Psoas muscle (tissue), 8 donors: ENCODE data around the gene APOL1. TPM values are rescaled to one million over a fixed set of nuclear protein-coding genes. Genes with fewer than 3 reads are reported as not detected.
A peak's percentile ranks its signal among the peaks of the same experiment; 100 is the strongest.
"Not testable (repeated sequence)": the region's sequence is repeated elsewhere in the genome, so short reads cannot be mapped to it uniquely, and the experiment has no call there.

Experiments
- ATAC-seq, 4 donors: fragments of 200-7000 bp; cut with Tn5 transposase; one replicate each; pipeline ENCODE4 v1.9.1; 2020; ENCODE audit warnings: moderate library complexity in 3 of 4, mild to moderate bottlenecking in 2 of 4
- DNase-seq, 2 donors: peaks; one replicate each; pipeline ENCODE4 v3.0.0-alpha.2; 2020
- H3K27ac ChIP-seq: fragments of 200-600 bp; one replicate; pipeline ENCODE4 v1.8.0; 2022
- H3K27me3 ChIP-seq, 3 donors: fragments of 200-600 bp in 1 of 3; one replicate each; pipeline versions ENCODE4 v1.6.1 to v1.8.0; 2013 to 2022; ENCODE audit warnings: low read length in 2 of 3, mild to moderate bottlenecking in 2 of 3, moderate library complexity in 1 of 3; ENCODE audit not compliant: insufficient read depth in 3 of 3
- H3K36me3 ChIP-seq, 2 donors: fragments of 200-600 bp in 1 of 2; one replicate each; pipeline versions ENCODE4 v1.6.1 to v1.8.0; 2013 to 2022; ENCODE audit warnings: low read depth in 1 of 2, mild to moderate bottlenecking in 1 of 2, moderate library complexity in 1 of 2; ENCODE audit not compliant: insufficient read depth in 1 of 2
- H3K4me1 ChIP-seq: fragments of 200-600 bp; one replicate; pipeline ENCODE4 v1.8.0; 2022
- H3K4me3 ChIP-seq: fragments of 200-600 bp; one replicate; pipeline ENCODE4 v1.8.0; 2022; ENCODE audit warnings: mild to moderate bottlenecking
- H3K9me3 ChIP-seq: fragments of 200-600 bp; one replicate; pipeline ENCODE4 v1.8.0; 2022
- WGBS, 3 donors: extraction: QIAGEN DNeasy Blood & Tissue Kit; methylation state at CpG; one replicate each; pipeline versions ENCODE4 v1.1.6 to v1.1.7; 2013; 5-methylcytosine and 5-hydroxymethylcytosine counted together
- intact Hi-C, 2 donors: fragments of 100-400 bp; cut with DNase I; formaldehyde crosslinking; loops; one replicate each; pipeline versions ENCODE4 v1.11.0 to v1.14.2; 2022
- polyA plus RNA-seq, 3 donors: library from polyadenylated mRNA; stranded (reverse); fragments of 200-250 nt; gene quantifications; one replicate each; pipeline ENCODE4 v1.2.3, GENCODE V29; 2013
- total RNA-seq, 4 donors: library from RNA; stranded (reverse); fragmentation: NEBNext Ultra II Directional in 2 of 4; extraction: Animal tissue kit (Norgen Biotek cat#: 25700) in 2 of 4; gene quantifications; one replicate each; pipeline versions ENCODE4 v1.2.1 to v1.2.4, GENCODE V29; 2021 to 2023
- TF ChIP-seq, protein P1 (sequence below): fragments of 200-600 bp; IDR thresholded peaks from one replicate; pipeline ENCODE4 v1.8.0; 2022; ENCODE audit warnings: antibody characterized with exemption
- donor health status: healthy with polysubstance abuse.
- donor health status: DM: no; HTN: no; CAD: no; lungs with moderate emphysema.
- donor health status: Bipolar disorder and iron deficiency.
- donor health status: healthy.
- donor health status: DM: yes; HTN: yes; CAD: no.
- donor health status: DM: no; HTN: no; CAD: no.
- donor health status: DM: no; HTN: no; CAD: no.
- donor health status: DM: yes; HTN: yes; CAD: no.

The APOL1 gene
- total and polyA plus RNA-seq, 7 donors: 5.3 to 16.3 (median 6.0) TPM

DNA sequence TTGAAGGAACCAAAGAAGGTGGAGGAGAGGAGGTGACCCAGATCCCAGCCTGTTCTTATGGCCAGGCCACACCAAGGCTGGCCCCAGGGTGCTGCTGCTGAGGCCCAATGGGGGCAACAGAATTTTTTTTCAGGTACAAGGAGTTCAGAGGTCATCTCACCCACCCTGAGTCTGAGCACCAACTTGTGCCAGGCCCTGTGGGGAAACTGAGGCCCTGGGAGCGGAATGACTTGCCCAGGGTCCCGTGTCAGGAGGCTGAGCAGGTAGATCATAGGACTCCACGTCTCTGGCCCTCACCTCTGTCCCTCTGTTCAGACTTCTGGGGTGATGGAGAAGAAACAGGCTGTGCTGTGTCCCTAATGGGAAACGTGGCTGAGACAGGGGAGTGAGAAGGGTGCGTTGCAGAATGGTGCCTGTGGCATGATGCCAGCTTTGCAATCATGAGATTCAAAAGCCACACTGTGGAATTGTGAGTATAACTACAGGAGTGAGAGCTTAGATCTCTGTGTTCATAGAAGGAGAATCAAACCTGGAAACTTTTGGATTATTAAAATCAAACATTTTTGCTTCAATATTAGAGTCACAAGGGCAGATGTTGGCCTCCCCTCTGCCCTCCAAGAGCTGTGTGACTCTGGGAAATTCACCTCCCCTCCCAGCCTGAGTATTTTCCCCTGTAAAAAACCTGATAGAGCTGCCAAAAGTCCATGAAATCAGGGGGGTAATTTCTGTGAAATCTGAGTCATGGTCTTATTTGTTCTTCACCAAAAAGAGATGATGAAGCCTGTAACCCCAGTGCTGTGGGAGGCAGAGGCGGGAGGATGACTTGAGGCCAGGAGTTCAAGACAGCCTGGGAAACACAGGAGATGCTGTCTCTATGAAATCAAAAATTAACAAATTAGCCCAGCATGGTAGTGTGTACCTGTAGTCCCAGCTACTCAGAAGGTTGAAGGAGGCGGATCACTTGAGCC, 874 bp downstream of the APOL1 start:
- Histone ChIP-seq H3K36me3 (no peaks in the 10 kb centered on the region), H3K27ac (peak overlapping the region; percentile 68), H3K9me3 (no peaks in the 10 kb centered on the region), H3K4me3 (peak overlapping the region; percentile 59), H3K4me1 (peaks cover 6% of the 10 kb centered on the region), H3K27me3 (no peaks in the 10 kb centered on the region)
- intact Hi-C loops: no loop called here
- WGBS, 3 donors: 60 to 63% (median 61%) methylated on average over 7 of the region's 7 CpGs
- TF ChIP-seq, protein P1, sequence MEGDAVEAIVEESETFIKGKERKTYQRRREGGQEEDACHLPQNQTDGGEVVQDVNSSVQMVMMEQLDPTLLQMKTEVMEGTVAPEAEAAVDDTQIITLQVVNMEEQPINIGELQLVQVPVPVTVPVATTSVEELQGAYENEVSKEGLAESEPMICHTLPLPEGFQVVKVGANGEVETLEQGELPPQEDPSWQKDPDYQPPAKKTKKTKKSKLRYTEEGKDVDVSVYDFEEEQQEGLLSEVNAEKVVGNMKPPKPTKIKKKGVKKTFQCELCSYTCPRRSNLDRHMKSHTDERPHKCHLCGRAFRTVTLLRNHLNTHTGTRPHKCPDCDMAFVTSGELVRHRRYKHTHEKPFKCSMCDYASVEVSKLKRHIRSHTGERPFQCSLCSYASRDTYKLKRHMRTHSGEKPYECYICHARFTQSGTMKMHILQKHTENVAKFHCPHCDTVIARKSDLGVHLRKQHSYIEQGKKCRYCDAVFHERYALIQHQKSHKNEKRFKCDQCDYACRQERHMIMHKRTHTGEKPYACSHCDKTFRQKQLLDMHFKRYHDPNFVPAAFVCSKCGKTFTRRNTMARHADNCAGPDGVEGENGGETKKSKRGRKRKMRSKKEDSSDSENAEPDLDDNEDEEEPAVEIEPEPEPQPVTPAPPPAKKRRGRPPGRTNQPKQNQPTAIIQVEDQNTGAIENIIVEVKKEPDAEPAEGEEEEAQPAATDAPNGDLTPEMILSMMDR: no peak
- DNase-seq (peak in 1 of 2 donors; percentile 44), ATAC-seq (peak in 2 of 4 donors; percentile 28 to 30)

DNA sequence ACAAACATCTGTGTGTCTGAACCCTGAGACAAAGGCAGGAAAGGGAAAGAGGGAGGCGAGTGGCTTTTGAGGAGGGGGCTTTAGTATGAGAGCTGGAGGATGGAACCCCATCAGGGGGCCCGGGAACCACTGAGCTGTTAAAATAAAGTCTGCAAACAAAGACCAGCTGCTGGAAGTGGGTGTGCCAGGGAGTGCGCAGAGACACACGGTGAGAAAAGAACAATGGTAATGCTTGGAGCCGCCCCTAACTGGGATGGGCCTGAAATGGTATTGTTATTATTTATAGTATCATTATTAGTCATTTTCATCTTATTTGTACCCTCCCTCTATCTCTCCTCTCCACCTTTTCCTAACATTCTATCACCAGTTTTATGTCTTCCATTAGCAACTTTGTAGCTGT, 2.6 kb downstream of the APOL1 start:
- intact Hi-C loops, H3K36me3 ChIP-seq, H3K27me3 ChIP-seq, DNase-seq, H3K4me1 ChIP-seq, H3K9me3 ChIP-seq: not testable (repeated sequence)
- ATAC-seq: peak in 2 of 4 donors; percentile 1 to 30
- 91 to 100% methylated on average over 1 of the region's 5 CpGs; no CpG with 5 or more reads in 1 of the 3 donors for WGBS, 3 donors
- peak overlapping the region; percentile 59 for H3K4me3 ChIP-seq
- peak overlapping the region; percentile 68 for H3K27ac ChIP-seq

DNA sequence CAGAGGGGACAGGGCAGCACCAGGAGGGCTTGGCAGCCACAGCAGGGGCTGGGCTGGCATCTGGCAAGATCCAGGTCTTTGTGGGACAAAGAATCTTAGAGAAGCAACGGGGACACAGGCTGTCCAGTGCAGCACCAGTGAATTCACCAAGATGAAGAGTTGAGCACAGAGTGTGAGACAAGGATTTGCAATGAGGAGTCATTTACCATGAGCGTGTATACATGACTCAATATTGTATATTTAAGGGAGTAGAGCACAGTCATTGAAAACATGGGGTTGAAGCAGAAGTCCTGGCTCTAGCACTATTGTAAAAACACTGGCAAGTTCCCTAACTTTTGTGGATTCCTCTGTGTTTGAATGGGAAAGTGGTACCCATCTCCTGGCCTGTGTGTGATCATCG, 3.5 kb downstream of the APOL1 start:
- Histone ChIP-seq H3K4me3 (no peak overlapping the region), H3K27ac (no peak overlapping the region)

DNA sequence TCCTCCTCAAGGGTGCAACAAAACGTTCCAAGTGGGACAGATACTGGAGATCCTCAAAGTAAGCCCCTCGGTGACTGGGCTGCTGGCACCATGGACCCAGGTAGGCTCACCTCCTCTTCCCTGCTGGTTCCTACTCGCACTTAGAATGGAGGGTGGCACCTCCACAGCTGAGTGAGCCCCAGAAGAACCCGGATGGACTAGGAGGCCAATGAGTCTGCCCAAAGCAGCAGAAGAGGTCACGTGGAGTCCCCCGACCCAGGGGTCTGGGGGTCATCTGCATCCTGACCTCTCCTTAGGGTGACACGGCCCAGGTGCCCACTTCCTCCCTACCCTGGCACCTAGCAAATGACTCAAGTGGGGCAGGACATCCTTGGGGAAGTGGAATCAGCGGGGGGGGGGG, 4.4 kb downstream of the APOL1 start:
- ATAC-seq: no peak
- no peak overlapping the region for H3K4me3 ChIP-seq
- 74 to 77% (median 77%) methylated on average over 8 of the region's 8 CpGs for whole genome bisulfite sequencing, 3 donors
- H3K27me3 ChIP-seq: no peaks in the 10 kb centered on the region
- intact Hi-C loops: no loop called here
- TF ChIP-seq, protein P1: no peak
- peaks cover 6% of the 10 kb centered on the region for H3K4me1 ChIP-seq
- DNase-seq: no peak
- no peaks in the 10 kb centered on the region for H3K9me3 ChIP-seq
- H3K36me3 ChIP-seq: no peaks in the 10 kb centered on the region
- no peak overlapping the region for H3K27ac ChIP-seq

More for the DNA sequence above, 3.5 kb downstream of the APOL1 start:
- DNase-seq: no peak
- peaks cover 6% of the 10 kb centered on the region for H3K4me1 ChIP-seq
- no peaks in the 10 kb centered on the region for H3K9me3 ChIP-seq
- 83 to 86% (median 85%) methylated on average over 3 of the region's 3 CpGs for WGBS, 3 donors
- ATAC-seq: no peak
- no peaks in the 10 kb centered on the region for H3K36me3 ChIP-seq
- H3K27me3 ChIP-seq: no peaks in the 10 kb centered on the region
- intact Hi-C loops: no loop called here
- TF ChIP-seq, protein P1: no peak

DNA sequence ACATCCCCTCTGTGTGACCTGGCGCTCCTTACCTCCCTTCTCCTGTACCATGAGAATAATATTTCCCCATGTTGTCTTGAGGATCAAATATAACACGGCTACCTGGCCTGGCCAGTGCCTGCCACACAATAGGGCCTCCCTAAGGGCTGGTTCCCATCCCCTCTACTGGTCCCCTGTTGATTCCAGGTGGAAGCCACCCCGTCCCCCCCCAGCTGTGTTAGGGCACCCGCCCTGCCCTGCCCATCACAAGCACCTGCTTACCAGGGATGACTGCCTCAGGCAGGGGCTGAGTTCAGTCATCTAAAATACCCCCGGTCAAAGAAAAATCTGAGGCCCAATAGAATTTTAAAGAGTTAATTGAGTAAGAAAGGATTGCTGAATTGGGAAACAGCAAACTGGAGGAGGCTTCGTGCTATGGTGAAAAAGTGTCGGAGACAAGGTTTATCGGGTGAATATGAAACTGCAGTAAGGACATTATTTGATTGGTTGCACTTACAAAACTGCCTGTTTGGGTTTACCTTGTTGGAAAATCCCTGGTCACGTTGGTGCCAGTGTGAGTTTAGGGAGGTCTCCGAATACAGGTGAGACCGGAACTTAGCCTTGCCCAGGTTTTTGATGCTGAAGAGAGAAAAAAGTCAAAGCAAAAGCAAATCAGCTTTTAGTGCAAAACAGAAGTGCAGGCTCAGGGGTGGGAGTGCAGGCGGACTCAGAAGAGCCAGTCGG, 5.2 kb downstream of the APOL1 start:
- intact Hi-C loops: no loop called here
- peaks cover 6% of the 10 kb centered on the region for H3K4me1 ChIP-seq
- H3K27ac ChIP-seq: peak overlapping the region; percentile 16
- H3K9me3 ChIP-seq: no peaks in the 10 kb centered on the region
- DNase-seq (no peak), ATAC-seq (no peak)
- TF ChIP-seq, protein P1: no peak
- H3K27me3 ChIP-seq: no peaks in the 10 kb centered on the region
- no peak overlapping the region for H3K4me3 ChIP-seq
- H3K36me3 ChIP-seq: no peaks in the 10 kb centered on the region
- WGBS, 3 donors: 89 to 93% (median 91%) methylated on average over 13 of the region's 13 CpGs
